Natural killer cell (primary cell): ENCODE results near the gene ADAM19. TPM values are rescaled to one million over a fixed set of nuclear protein-coding genes. Genes with fewer than 3 reads are reported as not detected.

Experiments
- ATAC-seq, 3 donors: fragments of 150-1000 bp in 2 of 3; fragments of 200-7000 bp in 1 of 3; cut with Tn5 transposase; 1 replicate in 1 of 3; 2 replicates in 2 of 3; pipeline ENCODE4 v1.10.0; 2021; ENCODE audit warnings: mild to moderate bottlenecking in 2 of 3, moderate library complexity in 2 of 3
- DNase-seq, 2 donors: peaks; one replicate each; pipeline versions ENCODE4 v3.0.0 to v3.0.0-alpha.2; 2013 to 2021; ENCODE audit warnings: mixed read lengths in 1 of 2
- H3K27ac ChIP-seq: one replicate; pipeline ENCODE4 v1.5.1; 2013; ENCODE audit warnings: mild to moderate bottlenecking, low read length
- H3K27me3 ChIP-seq: one replicate; pipeline ENCODE4 v1.6.1; 2013; ENCODE audit warnings: low read length; ENCODE audit not compliant: control insufficient read depth, insufficient read depth
- H3K36me3 ChIP-seq: one replicate; pipeline ENCODE4 v1.6.1; 2013; ENCODE audit warnings: low read length; ENCODE audit not compliant: control insufficient read depth, insufficient read depth
- H3K4me1 ChIP-seq: one replicate; pipeline ENCODE4 v1.6.1; 2013; ENCODE audit warnings: low read length; ENCODE audit not compliant: control insufficient read depth, insufficient read depth
- H3K4me3 ChIP-seq: one replicate; pipeline ENCODE4 v1.5.1; 2013; ENCODE audit warnings: low read length
- H3K9me3 ChIP-seq: one replicate; pipeline ENCODE4 v1.6.1; 2013; ENCODE audit warnings: low read length; ENCODE audit not compliant: control insufficient read depth, insufficient read depth
- H3K27ac Mint-ChIP-seq, 2 donors: one replicate each; pipeline ENCODE4 v1.8.0; 2022; ENCODE audit warnings: mild to moderate bottlenecking in 2 of 2, mixed read lengths in 2 of 2, moderate library complexity in 1 of 2
- H3K27me3 Mint-ChIP-seq, 2 donors: one replicate each; pipeline ENCODE4 v1.8.0; 2022; ENCODE audit warnings: low read depth in 2 of 2, mixed read lengths in 2 of 2
- H3K36me3 Mint-ChIP-seq: one replicate; pipeline ENCODE4 v1.8.0; 2022; ENCODE audit warnings: mixed read lengths
- H3K4me1 Mint-ChIP-seq, 2 donors: one replicate each; pipeline ENCODE4 v1.8.0; 2022; ENCODE audit warnings: mixed read lengths in 2 of 2
- H3K4me3 Mint-ChIP-seq: one replicate; pipeline ENCODE4 v1.8.0; 2022; ENCODE audit warnings: mild to moderate bottlenecking, moderate library complexity, mixed read lengths
- H3K9me3 Mint-ChIP-seq, 2 donors: one replicate each; pipeline ENCODE4 v1.8.0; 2022; ENCODE audit warnings: mixed read lengths in 2 of 2
- WGBS: methylation state at CpG from one replicate; pipeline ENCODE4 v1.1.7; 2013; ENCODE audit warnings: missing lambda C conversion rate; ENCODE audit not compliant: insufficient coverage; 5-methylcytosine and 5-hydroxymethylcytosine counted together
- intact Hi-C: fragments of 100-400 bp; cut with micrococcal nuclease; formaldehyde crosslinking; loops from one replicate; pipeline ENCODE4 v1.14.2; 2022
- total RNA-seq, 4 donors: library from RNA; stranded (reverse); fragments of 120-200 nt in 1 of 4; gene quantifications; one replicate each; pipeline versions ENCODE4 v1.2.3 to v1.2.4, GENCODE V29; 2013 to 2022
- TF ChIP-seq, protein P1 (sequence below): fragments of 200-600 bp; IDR thresholded peaks from one replicate; pipeline ENCODE4 v1.8.0; 2022; ENCODE audit warnings: antibody characterized with exemption

The ADAM19 gene
- total RNA-seq, 3 donors from 2014 or later (not counting 1 experiment from before 2014, with no cell fraction given) = 1.2 to 28.0 (median 4.7) TPM

GRCh38 chr5:157566902-157567489, 8.6 kb downstream of the ADAM19 start:
- Histone ChIP-seq H3K36me3 (no peaks in the 10 kb centered on the region), H3K9me3 (no peaks in the 10 kb centered on the region), H3K27me3 (no peaks in the 10 kb centered on the region), H3K4me1 (peaks cover 42% of the 10 kb centered on the region), H3K4me3 (no peak overlapping the region), H3K27ac (no peak overlapping the region)
- Mint-ChIP-seq H3K36me3 (no peaks in the 10 kb centered on the region), H3K4me1 (peaks cover 23 to 40% of the 10 kb centered on the region in 2 donors), H3K4me3 (no peak overlapping the region), H3K9me3 (no peaks in the 10 kb centered on the region), H3K27me3 (peaks cover 0 to 17% of the 10 kb centered on the region in 2 donors), H3K27ac (no peak overlapping the region)
- DNase-seq (peak in 1 of 2 donors; percentile 42), ATAC-seq (peak in 1 of 3 donors; percentile 25)
- intact Hi-C loops = no loop called here
- WGBS = 54% methylated on average over 6 of the region's 6 CpGs
- TF ChIP-seq, protein P1, sequence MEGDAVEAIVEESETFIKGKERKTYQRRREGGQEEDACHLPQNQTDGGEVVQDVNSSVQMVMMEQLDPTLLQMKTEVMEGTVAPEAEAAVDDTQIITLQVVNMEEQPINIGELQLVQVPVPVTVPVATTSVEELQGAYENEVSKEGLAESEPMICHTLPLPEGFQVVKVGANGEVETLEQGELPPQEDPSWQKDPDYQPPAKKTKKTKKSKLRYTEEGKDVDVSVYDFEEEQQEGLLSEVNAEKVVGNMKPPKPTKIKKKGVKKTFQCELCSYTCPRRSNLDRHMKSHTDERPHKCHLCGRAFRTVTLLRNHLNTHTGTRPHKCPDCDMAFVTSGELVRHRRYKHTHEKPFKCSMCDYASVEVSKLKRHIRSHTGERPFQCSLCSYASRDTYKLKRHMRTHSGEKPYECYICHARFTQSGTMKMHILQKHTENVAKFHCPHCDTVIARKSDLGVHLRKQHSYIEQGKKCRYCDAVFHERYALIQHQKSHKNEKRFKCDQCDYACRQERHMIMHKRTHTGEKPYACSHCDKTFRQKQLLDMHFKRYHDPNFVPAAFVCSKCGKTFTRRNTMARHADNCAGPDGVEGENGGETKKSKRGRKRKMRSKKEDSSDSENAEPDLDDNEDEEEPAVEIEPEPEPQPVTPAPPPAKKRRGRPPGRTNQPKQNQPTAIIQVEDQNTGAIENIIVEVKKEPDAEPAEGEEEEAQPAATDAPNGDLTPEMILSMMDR = no peak

DNA sequence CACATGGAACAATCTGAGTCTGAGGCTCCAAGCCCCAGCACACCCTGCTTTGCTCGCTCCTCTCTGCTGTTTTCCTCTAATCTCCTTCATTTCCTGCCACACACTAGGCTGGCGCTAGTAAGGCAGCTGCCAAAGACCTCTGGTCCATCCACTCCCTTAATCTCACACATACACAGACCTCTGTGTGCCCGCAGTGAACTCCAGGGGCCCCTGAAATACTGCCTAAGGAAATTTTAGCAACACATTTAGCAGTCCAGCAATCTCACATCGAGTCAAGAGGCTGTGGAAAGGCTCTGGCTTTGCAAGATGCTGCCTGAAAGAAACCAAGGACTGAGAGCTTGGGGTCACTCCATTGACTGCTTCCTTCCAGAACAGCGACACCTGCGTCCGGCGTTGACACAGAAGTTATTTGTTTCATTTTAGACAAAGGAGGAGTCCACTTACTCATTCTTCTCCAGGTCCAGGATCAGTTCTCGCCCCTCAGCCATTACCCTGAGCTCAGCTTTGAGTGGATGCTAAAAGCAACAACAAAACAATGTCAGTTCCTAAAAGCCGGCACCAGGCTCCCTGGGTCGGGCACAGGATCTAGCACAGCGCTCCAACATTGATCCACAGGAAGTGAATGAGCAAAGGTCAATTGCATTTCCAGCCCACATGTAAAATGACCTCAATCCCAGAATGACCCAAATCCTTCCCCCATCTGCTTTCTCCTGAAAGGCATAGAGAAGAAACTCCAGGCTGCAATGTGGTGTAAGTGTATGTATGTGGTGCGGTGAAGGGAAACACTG, 11.5 kb downstream of the ADAM19 start:
- Histone ChIP-seq H3K27me3 (no peaks in the 10 kb centered on the region), H3K9me3 (no peaks in the 10 kb centered on the region), H3K27ac (no peak overlapping the region), H3K36me3 (no peaks in the 10 kb centered on the region), H3K4me3 (no peak overlapping the region), H3K4me1 (peaks cover 19% of the 10 kb centered on the region)
- no peaks in the 10 kb centered on the region for H3K36me3 Mint-ChIP-seq
- intact Hi-C loops = no loop called here
- peaks cover 0 to 14% of the 10 kb centered on the region in 2 donors for H3K4me1 Mint-ChIP-seq
- DNase-seq (no peak), ATAC-seq (no peak)
- 61% methylated on average over 13 of the region's 13 CpGs for WGBS
- TF ChIP-seq, protein P1 = no peak
- H3K27me3 Mint-ChIP-seq = peaks cover under 1 to 11% of the 10 kb centered on the region in 2 donors
- no peaks in the 10 kb centered on the region for H3K9me3 Mint-ChIP-seq
- H3K27ac Mint-ChIP-seq = no peak overlapping the region
- H3K4me3 Mint-ChIP-seq = no peak overlapping the region

DNA sequence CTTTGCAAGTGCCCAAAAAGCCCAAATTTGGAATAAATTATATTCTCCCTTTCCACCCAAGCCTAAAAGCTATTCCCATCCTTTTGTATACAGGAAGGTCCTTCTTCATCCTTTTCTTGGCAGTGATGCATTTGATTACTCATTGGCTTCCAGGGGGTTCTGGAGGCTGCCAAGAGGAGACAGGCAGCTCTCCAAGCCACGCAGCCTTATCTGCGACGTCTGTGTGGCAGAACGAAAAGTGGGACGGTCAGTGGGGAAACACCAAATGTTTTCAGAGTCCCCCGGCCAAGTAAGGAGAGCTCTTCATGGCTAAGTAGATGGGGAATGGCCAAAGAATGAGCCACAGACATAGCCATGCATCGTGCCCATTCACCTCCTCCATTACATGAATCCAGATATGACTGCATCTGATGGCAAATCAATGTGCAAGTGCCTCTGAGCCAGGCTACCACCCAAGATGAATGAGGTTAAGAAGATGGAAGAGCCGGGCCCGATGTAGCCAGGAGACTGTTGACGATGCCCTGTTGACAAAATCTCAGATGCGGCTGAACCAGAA, 12.1 kb downstream of the ADAM19 start:
- no peak for DNase-seq
- Histone ChIP-seq H3K27ac (no peak overlapping the region), H3K4me3 (no peak overlapping the region), H3K27me3 (no peaks in the 10 kb centered on the region), H3K4me1 (peaks cover 19% of the 10 kb centered on the region), H3K9me3 (no peaks in the 10 kb centered on the region), H3K36me3 (no peaks in the 10 kb centered on the region)
- Mint-ChIP-seq H3K27me3 (peaks cover 6 to 11% of the 10 kb centered on the region in 2 donors), H3K4me3 (no peak overlapping the region), H3K36me3 (no peaks in the 10 kb centered on the region), H3K4me1 (peaks cover 0 to 14% of the 10 kb centered on the region in 2 donors), H3K27ac (no peak overlapping the region), H3K9me3 (no peaks in the 10 kb centered on the region)
- TF ChIP-seq, protein P1 = no peak
- 86% methylated on average over 11 of the region's 11 CpGs for WGBS
- no peak for ATAC-seq
- intact Hi-C loops = no loop called here
